Neural progenitor cell (in vitro differentiated cells): ENCODE measurements around the gene PARD3B.

Source experiments
- EZH2phosphoT487 ChIP-seq: fragments of 200-600 bp; sonication (generic); IDR thresholded peaks from 2 replicates; pipeline ENCODE4 v1.6.1; 2017; ENCODE audit warnings: antibody characterized with exemption
- TF ChIP-seq, protein P1 (sequence below): fragments of 200-600 bp; sonication (generic); IDR thresholded peaks from 2 replicates; pipeline ENCODE4 v1.5.1; 2017; ENCODE audit warnings: antibody characterized with exemption, mild to moderate bottlenecking

DNA sequence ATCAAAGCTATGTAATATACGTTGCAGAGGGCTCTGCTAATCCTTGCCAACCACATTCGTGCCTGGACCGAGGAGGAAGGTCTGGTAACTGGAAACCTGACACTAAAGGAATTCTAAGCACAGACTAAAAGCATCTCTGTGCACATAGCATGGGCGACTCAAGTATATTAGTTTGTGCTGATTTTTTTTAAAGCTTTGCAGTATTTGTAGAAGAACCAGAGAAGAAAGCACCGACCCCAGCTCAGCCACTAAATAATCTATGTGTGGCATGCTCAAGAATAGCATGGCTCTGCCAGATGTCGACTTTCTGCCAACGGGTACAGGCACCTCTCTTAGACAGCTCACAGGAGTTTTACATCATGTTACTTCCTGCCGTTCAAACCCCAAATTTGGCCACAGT, 1063.8 kb downstream of the PARD3B start:
- TF ChIP-seq, protein P1, sequence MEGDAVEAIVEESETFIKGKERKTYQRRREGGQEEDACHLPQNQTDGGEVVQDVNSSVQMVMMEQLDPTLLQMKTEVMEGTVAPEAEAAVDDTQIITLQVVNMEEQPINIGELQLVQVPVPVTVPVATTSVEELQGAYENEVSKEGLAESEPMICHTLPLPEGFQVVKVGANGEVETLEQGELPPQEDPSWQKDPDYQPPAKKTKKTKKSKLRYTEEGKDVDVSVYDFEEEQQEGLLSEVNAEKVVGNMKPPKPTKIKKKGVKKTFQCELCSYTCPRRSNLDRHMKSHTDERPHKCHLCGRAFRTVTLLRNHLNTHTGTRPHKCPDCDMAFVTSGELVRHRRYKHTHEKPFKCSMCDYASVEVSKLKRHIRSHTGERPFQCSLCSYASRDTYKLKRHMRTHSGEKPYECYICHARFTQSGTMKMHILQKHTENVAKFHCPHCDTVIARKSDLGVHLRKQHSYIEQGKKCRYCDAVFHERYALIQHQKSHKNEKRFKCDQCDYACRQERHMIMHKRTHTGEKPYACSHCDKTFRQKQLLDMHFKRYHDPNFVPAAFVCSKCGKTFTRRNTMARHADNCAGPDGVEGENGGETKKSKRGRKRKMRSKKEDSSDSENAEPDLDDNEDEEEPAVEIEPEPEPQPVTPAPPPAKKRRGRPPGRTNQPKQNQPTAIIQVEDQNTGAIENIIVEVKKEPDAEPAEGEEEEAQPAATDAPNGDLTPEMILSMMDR: no peak
- TF ChIP-seq EZH2phosphoT487: no peak
